Uterus (tissue), 2 donors: ENCODE data around the gene RRP1.

Experiments
- POLR2A ChIP-seq, 2 donors: fragments of 450-650 bp; IDR thresholded peaks; one replicate each; pipeline ENCODE4 v1.6.1; 2016; ENCODE audit warnings: antibody characterized with exemption in 2 of 2, mild to moderate bottlenecking in 1 of 2, moderate library complexity in 1 of 2
- TF ChIP-seq, protein P1 (sequence below), 4 experiments: fragments of 200-600 bp in 2 of 4; fragments of 450-650 bp in 2 of 4; sonication (generic) in 2 of 4; IDR thresholded peaks; one replicate each; pipeline ENCODE4 v1.5.1; 2016 to 2019; ENCODE audit warnings: antibody characterized with exemption in 4 of 4, mild to moderate bottlenecking in 2 of 4, moderate library complexity in 1 of 4

DNA sequence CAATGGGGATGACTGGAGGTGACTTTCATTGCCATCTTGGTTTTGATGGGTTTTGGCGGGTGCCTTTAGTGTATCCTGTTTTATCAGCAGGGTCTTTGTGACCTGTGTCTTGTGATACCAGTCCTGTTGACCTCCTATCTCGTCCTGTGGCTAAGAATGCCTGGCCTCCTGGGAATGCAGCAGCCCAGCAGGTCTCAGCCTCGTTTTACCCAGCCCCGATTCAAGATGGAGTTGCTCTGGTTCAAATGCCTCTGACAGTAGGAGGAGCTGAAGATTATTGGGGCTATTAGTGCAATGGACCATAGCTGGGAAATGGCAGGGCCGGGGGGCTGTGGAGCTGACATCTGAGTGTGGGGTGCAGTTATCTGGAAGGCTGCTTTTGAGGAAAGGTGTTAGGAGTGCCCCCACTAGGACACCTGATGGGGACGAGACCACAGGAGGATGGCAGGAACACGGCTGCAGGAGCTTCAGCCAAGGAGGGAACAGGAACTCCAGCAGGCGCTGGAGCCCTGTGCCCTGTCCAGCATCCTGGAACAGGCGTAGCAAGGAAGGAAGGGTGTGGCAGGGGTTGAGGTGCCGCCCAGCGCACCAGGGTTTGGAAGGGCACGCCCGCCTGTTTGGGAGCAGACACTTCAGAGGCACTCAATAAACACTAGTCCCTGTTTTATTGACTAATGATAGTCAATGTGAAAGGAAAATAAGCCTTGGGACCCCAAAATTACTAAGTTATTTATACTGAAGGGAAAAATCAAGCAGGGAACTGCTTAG is 60.3 kb downstream of the RRP1 start:
- TF ChIP-seq, protein P1, sequence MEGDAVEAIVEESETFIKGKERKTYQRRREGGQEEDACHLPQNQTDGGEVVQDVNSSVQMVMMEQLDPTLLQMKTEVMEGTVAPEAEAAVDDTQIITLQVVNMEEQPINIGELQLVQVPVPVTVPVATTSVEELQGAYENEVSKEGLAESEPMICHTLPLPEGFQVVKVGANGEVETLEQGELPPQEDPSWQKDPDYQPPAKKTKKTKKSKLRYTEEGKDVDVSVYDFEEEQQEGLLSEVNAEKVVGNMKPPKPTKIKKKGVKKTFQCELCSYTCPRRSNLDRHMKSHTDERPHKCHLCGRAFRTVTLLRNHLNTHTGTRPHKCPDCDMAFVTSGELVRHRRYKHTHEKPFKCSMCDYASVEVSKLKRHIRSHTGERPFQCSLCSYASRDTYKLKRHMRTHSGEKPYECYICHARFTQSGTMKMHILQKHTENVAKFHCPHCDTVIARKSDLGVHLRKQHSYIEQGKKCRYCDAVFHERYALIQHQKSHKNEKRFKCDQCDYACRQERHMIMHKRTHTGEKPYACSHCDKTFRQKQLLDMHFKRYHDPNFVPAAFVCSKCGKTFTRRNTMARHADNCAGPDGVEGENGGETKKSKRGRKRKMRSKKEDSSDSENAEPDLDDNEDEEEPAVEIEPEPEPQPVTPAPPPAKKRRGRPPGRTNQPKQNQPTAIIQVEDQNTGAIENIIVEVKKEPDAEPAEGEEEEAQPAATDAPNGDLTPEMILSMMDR (IDR thresholded peaks at IDR 0.05), result no peak
- TF ChIP-seq POLR2A (IDR thresholded peaks at IDR 0.05), result no peak
